Activated T-cell treated with anti-CD3 and anti-CD28 coated beads for 4 hours (primary cell): ENCODE measurements around the gene DSCAM.

ENCODE experiments used
- DNase-seq: peaks from one replicate; pipeline ENCODE4 v3.0.0-alpha.2; 2020

The DSCAM gene

DNA sequence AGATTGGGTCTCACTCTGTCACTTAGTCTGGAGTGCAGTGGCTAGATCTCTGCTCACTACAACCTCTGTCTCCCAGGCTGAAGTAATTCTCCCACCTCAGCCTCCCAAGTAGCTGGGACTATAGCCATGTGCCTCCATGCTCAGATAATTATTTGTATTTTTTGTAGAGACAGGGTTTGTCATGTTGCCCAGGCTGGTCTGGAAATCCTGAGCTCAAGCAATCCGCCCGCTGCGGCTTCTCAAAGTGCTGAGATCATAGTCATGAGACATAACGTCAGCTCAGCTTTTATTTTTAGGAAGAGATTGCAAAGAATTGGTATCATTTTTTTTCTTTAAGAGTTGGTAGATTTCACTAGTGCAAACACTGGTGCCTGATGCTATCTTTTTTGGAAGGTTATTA lies 244.9 kb downstream of the DSCAM start:
- DNase-seq, result no peak

DNA sequence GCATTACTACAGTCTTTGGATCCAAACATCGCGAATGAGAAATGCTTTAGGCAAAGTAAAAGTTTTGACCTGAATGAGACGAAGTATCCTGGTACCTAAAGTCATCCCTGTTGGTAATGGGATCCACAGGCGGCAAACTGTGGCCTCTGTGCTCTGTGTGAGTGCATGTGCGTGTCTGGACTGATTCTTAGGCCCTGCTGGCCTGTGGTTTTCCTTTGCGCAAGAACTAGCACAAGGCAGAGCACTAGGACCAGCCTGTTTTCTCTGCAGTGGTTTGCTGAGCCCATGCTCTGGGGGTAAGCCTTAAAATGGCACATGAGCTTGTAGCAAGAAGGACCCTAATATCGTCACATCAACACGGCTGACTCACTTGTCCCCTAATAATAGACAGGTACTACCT lies 251.2 kb downstream of the DSCAM start:
- DNase-seq, result no peak

DNA sequence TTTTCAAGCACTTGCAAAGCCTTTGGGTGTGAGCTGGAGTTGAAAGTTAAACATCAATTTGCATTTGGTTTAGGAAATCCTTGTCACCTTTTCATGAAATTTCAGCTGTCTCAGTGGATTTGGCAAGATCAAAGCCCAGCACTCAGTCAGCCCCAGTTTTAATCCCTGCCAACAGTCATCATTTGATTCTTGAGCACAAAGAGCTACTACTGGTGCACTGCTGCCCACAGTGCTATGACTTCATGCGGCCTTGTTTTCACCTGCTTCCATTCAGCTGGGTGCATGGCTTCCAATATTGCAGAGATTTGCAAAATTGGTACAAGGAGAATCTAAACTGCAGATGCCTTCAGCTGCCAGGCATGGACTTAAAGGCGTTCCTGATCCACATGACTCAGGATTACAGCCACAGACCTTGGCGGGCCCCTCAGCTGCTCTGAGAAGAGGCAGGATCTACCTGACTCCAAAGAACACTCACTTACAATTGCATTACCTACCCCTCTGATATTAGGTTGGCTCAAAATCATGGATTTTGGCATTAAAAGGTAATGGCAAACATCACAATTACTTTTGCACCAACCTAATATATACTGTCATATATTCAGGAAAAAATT lies 259.1 kb downstream of the DSCAM start:
- no peak for DNase-seq

DNA sequence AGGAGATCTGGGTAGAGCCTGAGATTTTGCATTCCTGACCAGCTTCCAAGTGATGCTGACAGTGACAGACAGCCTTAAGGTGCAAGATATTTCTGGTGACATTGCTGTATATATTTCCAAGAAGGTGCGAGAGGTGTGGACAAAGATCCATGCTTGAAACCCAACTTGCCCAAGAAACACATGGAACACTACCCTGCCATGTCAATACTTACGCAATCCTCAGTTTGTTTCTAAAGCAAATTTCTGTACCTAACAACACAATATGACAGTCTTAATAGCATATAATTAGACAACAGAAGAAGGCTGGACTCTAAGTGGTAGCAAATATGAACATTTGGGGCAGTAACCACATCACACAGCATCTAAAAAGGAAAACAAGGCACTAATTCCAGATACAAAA lies 260.4 kb downstream of the DSCAM start:
- DNase-seq, result no peak

DNA sequence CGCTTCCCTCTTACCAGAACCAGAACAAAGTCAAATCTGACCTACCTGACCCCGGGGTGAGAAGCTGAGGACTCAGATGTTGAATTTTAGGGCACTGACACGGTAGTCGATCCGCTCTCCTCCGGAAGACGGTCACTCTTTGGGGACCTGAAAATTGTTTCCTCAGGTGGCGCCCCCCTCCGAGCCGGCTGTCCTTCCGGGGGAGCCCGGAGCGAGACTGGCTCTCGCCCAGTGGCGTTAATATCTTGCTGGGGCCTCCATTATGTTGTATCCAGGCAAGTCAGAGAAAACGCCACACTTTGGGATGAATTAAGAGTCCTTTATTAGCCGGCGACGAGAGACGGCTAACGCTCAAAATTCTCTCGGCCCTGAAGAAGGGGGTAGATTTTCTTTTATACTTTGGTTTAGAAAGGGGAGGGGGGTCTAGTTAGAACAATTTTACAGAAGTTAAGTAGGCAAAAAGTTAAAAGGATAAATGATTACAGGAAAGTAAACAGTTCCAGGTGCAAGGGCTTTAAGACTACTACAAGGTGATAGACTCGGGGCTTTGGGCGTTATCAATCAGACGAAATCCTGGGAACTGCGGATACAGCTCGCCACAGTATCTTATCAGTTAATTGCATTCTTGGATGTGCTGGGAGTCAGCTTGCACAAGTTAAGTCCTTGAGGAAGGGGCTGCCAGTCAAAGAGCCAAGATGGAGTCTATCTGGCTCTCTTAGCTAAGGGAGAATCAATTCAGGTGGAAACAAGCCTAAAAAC lies 269.5 kb downstream of the DSCAM start:
- no peak for DNase-seq

DNA sequence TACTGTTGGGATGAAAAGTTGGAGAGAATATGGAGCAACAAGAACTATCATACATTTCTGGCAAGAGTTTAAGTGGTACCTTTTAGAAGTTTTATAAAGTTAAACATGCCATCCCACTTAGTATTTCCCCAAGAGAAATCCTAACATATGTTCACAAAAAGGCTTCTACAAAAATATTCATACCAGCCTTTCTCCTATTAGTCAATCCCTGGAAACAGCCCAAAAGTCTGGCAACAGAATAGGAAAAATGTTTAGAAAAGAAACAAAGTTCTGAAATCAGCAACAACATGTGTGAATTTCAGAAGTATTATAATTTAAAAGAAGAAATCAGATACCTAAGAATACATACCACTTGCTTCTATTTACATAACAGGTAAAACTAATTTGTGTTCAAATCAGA lies 271.0 kb downstream of the DSCAM start:
- no peak for DNase-seq

DNA sequence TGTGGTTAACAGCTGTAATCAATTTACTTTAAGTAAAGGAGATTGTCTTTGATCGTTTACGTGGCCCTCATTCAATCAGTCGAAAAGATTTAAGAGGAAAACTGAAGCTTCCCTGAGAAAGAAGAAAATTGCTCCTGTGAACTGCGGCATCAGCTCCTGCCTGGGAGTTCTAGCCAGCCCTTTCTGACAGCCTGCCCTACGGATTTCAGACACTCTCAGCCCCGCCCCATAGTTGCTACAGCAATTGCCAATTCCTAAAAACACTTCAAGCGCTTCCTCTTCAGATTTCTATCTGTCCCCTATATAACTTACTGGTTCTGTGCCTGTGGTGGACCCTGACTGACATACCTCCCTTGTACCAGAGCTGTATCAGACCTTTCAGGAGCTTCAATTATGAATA lies 277.6 kb downstream of the DSCAM start:
- DNase-seq, result no peak

DNA sequence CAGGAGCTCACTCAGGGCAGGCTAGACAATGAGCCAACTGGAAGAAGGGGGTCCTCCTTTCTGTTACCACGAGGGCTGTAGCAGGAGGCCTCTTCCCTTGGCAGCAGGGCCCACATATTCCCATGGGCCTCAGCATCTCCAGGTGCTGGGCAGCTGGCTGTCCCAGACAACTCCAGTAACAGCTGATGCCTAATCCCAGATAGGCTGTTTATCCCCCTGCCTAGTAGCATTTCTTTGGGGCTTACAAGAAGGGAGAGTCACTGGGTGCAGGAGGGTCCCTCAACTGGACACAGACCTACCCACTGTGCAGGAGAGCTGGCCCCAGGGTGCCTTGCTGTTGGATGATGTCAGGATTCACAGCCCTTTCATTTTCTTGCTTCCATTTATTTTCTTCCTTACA lies 278.2 kb downstream of the DSCAM start:
- no peak for DNase-seq

DNA sequence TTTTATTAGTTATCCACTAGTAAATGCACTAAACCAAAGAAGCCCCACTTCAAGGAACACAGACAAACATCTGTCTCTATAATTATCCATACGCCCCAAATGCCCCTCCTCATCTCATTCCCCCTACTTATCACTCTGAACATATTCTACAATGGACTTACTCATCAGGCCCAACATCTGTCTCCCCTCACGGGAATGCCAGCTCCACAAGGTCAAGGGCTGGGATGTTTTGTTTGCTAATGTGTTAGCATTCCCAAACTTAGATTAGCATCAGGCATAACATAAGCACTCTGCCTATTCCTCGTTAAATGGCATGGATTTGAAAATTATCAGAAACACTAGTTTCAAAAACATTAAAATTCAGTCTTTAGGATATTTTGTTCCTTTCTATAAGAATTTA lies 279.5 kb downstream of the DSCAM start:
- no peak for DNase-seq

DNA sequence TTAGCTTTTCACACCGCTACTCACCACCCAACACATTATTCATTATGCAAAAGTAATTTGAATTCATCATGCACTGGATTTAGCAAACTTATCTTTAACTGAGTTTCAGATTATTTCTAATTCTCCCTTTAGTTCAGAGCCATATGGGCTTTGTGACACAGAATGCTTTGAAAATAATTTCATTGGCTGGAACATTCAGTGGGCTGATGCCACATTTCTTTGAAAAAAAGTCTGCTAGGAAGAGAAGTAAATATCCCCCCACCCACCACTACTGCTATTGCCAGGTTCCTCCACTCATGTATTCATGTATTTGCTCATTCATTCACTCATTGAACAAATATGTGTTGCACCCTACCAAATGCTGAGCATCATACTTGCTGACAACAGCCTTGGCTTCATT lies 280.5 kb downstream of the DSCAM start:
- DNase-seq, result no peak

DNA sequence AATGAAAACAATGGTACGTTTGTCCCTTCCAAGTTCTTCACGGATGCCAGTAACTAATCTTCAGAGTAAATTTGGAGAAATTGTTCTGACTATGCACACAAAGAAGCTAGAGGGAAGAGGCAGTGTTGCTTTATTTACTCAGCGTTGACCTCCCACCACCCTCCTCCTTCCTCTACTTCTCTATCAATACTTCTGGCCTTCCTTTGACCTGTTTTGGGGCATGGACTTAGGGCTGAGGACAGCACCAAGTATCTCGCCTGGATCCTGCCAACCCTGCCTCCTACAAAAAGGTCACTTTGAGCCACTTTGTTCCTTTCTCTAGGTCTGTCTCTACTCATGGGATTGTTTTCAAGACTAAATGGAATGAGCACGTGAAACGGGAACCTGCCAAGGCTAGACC lies 282.6 kb downstream of the DSCAM start:
- DNase-seq, result no peak

DNA sequence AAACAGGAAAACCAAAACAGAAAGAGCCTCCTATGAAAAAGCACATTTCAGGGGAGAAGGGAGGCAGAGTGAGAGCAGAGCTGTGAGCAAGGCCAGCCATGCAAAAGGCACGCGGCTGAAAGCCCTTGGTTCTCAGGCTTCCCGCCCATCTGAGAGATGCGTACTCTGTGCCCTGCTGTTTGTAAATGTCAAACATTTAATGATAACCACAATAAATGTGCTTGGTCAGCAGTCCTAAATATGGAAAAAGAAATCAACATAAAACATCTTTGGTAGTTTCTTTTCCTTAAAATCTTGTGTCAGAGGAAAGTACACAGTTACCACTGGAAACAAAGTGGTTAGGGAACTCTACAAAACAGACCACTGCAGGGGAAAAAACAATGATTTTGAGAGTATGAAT lies 283.1 kb downstream of the DSCAM start:
- no peak for DNase-seq

DNA sequence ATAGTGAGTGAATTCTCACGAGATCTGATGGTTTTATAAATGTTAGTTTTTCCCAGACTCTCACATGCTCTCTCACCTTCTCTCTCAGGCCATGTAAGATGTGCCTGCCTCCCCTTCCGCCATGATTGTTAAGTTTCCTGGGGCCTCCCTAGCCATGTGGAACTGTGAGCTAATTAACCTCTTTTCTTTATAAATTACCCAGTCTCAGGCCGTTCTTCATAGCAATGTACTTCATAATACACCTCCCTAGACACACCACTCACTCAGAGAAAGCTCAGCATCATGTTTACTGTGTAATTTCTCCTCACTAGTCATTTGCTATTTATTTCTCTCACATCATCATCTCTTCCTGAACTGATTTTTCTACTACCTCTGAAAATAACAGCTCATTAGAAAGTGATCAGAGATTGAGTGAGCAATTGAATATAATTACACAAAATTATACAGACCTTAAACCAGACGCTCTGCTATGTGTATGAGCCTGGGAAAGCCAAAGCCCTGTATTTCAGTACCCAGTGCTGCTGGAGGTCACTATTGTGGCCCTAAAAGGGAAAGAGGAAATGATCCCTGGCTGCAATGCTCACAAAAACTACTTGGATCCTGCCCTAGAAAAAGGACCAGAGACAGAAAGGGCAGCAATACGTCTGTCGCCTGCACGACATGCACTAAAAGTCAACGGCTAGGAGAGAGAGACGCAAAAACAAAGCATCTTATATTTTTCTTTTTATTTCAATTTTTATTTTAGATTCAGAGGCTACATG lies 284.5 kb downstream of the DSCAM start:
- no peak for DNase-seq

DNA sequence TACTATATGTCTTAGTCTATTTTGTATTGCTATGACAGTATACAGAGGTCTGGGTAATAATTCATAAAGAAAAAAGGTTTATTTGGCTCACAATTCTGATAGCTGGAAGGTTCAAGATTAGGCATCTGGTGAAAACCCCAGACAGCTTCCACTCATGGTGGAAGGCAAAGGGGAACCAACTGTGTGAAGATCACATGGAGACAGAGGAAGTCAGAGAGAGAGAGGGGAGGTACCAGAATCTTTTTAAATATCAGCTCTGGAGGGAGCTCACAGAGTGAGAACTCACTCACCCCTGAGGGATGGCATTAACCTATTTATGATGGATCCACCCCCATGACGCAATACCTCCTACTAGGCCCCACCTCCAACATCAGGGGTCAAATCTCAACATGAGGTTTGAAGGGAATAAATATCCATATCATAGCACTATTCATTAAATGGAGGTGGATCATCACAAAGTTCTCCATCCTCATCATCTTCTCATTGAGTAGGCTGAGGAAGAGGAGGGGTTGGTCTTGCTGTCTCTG lies 290.5 kb downstream of the DSCAM start:
- DNase-seq, result no peak

DNA sequence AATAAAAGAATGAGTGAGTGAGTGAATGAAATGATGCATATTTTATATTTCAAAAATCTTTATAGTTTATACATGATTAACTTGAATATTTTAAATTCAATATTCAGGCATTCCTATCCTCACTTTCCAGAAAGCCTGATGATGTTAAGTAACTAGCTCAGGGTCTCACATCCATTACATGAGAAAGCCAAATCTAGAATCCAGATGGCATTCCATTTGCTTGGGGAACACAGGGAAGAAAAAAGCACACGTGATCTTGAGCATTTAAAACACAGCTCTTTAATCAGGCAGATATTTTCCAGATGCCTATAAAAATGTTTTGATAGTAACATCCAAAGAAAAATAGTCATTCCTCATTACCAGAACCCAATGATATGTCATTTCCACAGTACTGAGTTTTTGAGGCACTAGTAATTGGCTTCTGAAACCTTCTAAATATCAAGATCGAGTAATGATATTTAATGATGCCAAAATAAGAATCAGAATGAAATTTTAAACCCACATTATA lies 291.9 kb downstream of the DSCAM start:
- no peak for DNase-seq

DNA sequence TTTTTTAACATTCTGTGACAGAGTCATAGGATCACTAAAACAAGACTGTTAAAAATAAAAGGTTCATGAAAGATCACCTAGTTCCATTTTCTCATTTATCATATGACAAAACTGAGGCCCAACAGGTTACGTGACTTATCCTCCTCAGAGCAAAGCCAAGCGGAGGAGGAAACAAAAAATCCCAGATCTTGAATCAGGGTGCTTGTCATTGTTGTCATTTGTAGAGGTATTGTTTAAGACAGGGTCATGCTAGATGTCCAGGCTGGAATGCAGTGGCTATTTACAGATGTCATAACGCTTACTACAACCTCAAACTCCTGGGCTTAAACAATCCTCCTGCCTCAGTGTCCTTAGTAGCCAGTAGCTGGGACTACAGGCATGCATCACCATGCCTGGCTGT lies 293.2 kb downstream of the DSCAM start:
- DNase-seq, result no peak

DNA sequence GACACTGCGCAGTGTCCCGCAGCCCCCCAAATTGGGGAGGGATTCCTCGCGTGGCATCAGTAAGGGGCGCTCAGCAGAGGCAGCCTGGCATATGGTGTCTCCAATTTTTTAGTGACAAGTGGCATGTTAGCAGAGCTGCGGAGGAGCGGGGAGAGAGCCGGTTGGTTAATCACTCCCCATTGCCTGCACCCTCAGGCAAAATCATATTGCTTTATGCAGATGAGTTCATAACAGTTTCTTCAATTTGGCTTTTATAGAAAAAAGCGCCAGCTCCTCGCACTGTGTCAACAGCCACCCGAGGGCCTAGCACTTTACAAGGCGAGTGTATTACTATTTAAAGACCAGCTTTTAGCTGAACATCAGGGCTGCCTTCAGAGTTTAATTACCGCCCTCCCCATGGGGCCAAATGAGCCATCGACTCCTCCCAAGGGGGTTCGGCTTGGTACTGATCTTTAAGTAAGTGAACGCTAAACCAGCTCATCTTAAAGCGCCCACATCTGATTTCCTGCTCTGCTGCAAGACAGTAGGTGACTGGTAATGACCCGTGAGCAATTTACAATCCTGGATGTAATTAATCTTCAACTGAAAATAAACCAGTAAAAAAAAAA lies 298.9 kb downstream of the DSCAM start:
- DNase-seq, result no peak

DNA sequence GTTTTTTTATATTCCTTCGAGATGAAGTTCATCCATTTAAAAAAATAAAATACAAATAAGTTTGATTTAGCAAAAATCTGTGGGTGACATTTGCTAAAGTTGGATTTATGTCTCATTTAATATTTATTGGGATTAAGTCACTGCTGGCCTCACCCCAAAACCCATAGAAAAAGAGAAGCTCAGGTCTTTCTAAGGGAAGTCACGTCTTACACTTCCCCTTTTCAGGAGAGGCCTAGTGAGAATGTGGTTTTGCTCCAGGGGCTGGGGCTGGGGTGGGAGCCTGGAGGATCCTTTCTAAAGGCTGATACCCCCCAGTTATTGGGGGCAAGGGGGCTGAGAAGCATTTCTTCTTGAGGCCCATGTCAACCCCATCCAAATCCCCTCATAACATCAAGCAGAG lies 300.3 kb downstream of the DSCAM start:
- no peak for DNase-seq

DNA sequence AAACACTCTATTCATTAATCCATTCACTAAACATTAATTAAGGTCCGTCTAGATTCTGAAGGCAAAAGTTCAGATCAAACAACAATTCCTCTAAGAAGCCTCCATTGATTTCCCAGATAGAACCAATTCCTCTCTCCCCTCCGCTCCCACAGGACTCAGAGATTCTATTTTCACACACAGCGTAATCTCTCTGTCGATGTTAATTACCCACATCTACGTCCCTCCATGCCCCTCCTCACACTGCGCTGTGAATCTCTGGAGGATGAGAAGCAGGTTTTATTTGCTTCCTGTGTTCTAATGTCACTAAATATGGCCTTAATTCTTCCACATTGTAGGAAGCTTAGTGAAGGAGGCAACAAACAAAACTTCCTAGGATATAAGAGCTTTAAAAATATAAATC lies 306.7 kb downstream of the DSCAM start:
- no peak for DNase-seq

DNA sequence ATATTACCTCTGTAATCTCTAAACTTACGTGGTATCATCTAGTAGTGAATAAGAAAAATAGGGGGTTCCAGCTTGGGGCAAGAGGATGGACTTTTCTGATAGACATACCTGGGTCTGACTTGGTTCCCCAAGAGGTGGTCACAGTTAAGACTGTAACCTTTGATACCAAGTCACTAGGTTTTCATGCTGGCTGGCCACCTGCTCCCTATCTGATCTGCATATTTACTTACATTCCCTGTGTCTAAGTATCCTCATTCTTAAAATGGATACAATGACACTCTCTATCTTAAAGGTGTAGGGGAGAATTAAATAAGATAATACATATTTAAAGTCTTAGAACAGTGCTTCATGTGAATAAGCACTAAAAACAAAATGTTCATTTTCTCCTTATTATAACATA lies 312.1 kb downstream of the DSCAM start:
- no peak for DNase-seq

DNA sequence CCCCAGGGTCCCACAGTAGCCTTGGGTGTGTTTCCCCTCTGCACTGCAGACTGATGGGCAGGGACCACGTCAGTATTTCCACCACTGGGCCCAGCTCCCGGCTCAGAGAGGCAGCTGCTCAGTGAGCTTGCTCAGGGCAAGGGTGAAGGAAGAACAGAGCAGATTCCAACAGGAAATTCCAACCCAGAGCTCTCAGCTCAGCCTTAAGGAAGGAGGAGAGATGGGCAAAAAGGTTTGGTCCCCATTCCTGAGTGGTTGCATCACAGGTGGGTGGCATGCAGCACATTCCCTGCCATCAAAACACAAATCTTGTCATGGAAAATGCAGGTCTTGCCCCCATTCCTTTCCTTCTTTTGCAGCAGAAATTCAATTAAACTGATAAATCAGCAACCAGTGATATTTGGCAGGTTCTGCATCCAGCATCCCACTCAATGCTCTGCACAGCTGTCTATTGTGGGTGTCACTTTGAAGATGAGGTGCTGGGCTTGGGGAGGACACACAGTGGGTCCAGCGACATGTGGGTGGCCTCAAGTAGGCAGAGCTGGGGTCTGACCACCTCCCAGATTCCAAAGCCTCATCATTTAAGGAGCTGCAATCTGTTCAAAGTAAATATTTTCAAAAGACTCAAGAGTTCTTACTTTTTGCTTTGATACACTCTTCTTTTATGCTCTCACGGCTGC lies 315.4 kb downstream of the DSCAM start:
- no peak for DNase-seq

DNA sequence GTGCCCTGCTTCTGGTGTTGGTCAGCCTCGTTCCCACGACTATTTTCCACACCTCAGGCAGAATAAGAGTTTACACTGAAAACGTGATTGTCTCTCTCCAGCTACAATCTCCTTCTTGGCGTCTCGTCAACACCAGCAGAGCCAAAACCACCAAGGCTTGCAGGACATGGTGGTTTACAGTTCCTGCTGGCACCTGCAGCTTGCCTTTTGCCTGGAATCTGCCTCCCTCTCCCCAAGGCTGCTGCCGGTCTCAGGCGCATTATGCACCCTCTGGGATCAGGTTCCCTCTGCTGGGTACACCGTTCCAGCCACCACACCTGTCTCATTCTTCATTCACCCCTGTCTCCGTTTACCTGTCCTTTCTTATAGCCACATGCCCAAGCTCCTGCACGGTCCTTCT lies 315.9 kb downstream of the DSCAM start:
- no peak for DNase-seq

DNA sequence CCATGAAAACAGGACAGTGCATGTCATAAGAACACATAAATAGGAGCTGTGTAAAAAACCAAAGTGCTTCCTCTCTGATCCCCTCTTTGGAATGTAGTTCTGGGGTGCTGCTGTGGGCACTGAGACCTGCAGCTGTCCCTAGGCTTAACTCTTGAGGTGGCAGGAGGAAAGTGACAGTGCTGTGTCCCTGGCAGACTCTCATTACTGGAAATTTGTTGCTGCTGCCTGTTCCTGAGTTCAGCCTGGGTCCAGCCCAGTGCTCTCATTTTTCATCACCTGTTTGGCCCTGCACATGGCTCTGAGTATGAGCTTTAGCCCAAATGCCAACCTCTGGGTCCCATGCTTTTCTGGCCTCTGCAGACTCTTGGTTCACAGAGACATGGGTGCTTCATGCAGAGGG lies 329.3 kb downstream of the DSCAM start:
- DNase-seq, result no peak
